Activated T-cell treated with anti-CD3 and anti-CD28 coated beads, Interleukin-2, amount 50 U/mL, for 24 hours (primary cell): ENCODE results near the gene CYCS.
"Not testable (repeated sequence)": the region's sequence is repeated elsewhere in the genome, so short reads cannot be mapped to it uniquely, and the experiment has no call there.

Experiments
- DNase-seq: peaks from one replicate; pipeline ENCODE4 v3.0.0-alpha.2; 2020
- H3K27ac Mint-ChIP-seq: 2 replicates; pipeline ENCODE4 v1.8.0; 2020; ENCODE audit warnings: mild to moderate bottlenecking, mixed read lengths
- H3K27me3 Mint-ChIP-seq: 2 replicates; pipeline ENCODE4 v1.8.0; 2020; ENCODE audit warnings: mixed read lengths
- H3K36me3 Mint-ChIP-seq: 2 replicates; pipeline ENCODE4 v1.8.0; 2020; ENCODE audit warnings: low read depth, mixed read lengths
- H3K4me1 Mint-ChIP-seq: 2 replicates; pipeline ENCODE4 v1.8.0; 2020; ENCODE audit warnings: low read depth, mixed read lengths
- H3K4me3 Mint-ChIP-seq: 2 replicates; pipeline ENCODE4 v1.8.0; 2020; ENCODE audit warnings: mild to moderate bottlenecking, moderate library complexity, mixed read lengths
- H3K9me3 Mint-ChIP-seq: 2 replicates; pipeline ENCODE4 v1.8.0; 2020; ENCODE audit warnings: mixed read lengths

CYCS gene

GRCh38 chr7:25125137-25125946 lies at the start of gene CYCS:
Gene CYCS, minus strand, starts transcription at chr7:25125260. Its CDS starts 1,141 bp downstream, at chr7:25124119.
- Mint-ChIP-seq H3K36me3 (peaks cover 51% of the 10 kb centered on the region), H3K27ac (peak within 1 kb of the TSS; percentile 100), H3K4me3 (peak within 1 kb of the TSS; percentile 99), H3K27me3 (no peaks in the 10 kb centered on the region), H3K4me1 (peaks cover 40% of the 10 kb centered on the region), H3K9me3 (no peaks in the 10 kb centered on the region)
- DNase-seq: peak; percentile 99

GRCh38 chr7:25173184-25173583 lies 48.1 kb upstream of the CYCS start:
- Mint-ChIP-seq H3K4me3 (no peak overlapping the region), H3K4me1 (no peaks in the 10 kb centered on the region), H3K27me3 (no peaks in the 10 kb centered on the region), H3K27ac (no peak overlapping the region), H3K36me3 (peaks cover 20% of the 10 kb centered on the region), H3K9me3 (no peaks in the 10 kb centered on the region)
- no peak for DNase-seq

- DNase-seq: no peak
- Mint-ChIP-seq H3K27me3 (no peaks in the 10 kb centered on the region), H3K36me3 (peaks cover 24% of the 10 kb centered on the region), H3K4me3 (no peak overlapping the region), H3K27ac (no peak overlapping the region), H3K4me1 (no peaks in the 10 kb centered on the region), H3K9me3 (no peaks in the 10 kb centered on the region)
Measured at GRCh38 chr7:25171516-25171915, 46.5 kb upstream of the CYCS start.

- Mint-ChIP-seq H3K9me3 (no peaks in the 10 kb centered on the region), H3K27ac (no peak overlapping the region), H3K36me3 (peaks cover 25% of the 10 kb centered on the region), H3K4me1 (no peaks in the 10 kb centered on the region), H3K27me3 (no peaks in the 10 kb centered on the region), H3K4me3 (no peak overlapping the region)
- no peak for DNase-seq
Measured at GRCh38 chr7:25171071-25171470, 46.0 kb upstream of the CYCS start.

DNA sequence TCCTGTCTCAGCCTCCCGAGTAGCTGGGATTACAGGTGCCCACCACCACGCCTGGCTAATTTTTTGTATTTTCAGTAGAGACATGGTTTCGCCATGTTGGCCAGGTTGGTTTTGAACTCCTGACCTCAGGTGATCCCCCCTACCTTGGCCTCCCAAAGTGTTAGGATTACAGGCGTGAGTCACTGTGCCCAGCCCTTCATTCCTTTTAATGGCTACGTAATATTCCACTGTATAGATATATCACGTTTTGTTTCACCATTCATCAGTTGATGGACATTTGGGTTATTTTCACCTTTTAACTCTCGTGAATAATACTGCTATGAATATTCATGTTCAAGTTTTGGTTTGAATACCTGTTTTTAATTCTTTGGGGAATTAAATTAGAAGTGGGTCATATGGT lies 44.6 kb upstream of the CYCS start:
- DNase-seq: no peak
- H3K9me3 Mint-ChIP-seq: no peaks in the 10 kb centered on the region
- H3K4me1 Mint-ChIP-seq: no peaks in the 10 kb centered on the region
- no peak overlapping the region for H3K4me3 Mint-ChIP-seq
- H3K27ac Mint-ChIP-seq: no peak overlapping the region
- H3K36me3 Mint-ChIP-seq: peaks cover 27% of the 10 kb centered on the region
- H3K27me3 Mint-ChIP-seq: no peaks in the 10 kb centered on the region

DNA sequence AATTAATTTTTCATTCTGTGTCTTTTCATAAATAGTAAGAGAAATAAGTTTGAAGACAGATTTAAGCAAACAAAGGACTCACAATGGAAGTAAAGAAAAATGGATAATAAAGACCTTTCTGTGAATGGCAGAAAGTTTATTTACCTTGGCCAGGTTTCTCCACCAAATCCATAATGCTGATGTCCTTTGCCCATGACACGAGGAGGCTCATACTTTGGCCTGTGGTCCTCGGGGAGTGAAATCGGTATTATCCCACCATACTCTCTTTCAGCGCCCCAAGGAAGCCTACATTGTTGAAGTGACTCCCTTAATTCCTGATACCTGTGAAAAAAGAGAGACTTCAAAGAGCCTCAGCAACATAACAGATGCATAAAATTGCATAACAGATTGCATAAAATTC lies 43.1 kb upstream of the CYCS start:
- Mint-ChIP-seq H3K4me3 (no peak overlapping the region), H3K27ac (no peak overlapping the region), H3K36me3 (peaks cover 27% of the 10 kb centered on the region), H3K9me3 (no peaks in the 10 kb centered on the region), H3K4me1 (no peaks in the 10 kb centered on the region), H3K27me3 (no peaks in the 10 kb centered on the region)
- no peak for DNase-seq

GRCh38 chr7:25167262-25167843 lies 42.3 kb upstream of the CYCS start:
- H3K27me3 Mint-ChIP-seq: no peaks in the 10 kb centered on the region
- peaks cover 24% of the 10 kb centered on the region for H3K36me3 Mint-ChIP-seq
- H3K9me3 Mint-ChIP-seq: no peaks in the 10 kb centered on the region
- no peak overlapping the region for H3K27ac Mint-ChIP-seq
- no peak for DNase-seq
- no peak overlapping the region for H3K4me3 Mint-ChIP-seq
- H3K4me1 Mint-ChIP-seq: no peaks in the 10 kb centered on the region

DNA sequence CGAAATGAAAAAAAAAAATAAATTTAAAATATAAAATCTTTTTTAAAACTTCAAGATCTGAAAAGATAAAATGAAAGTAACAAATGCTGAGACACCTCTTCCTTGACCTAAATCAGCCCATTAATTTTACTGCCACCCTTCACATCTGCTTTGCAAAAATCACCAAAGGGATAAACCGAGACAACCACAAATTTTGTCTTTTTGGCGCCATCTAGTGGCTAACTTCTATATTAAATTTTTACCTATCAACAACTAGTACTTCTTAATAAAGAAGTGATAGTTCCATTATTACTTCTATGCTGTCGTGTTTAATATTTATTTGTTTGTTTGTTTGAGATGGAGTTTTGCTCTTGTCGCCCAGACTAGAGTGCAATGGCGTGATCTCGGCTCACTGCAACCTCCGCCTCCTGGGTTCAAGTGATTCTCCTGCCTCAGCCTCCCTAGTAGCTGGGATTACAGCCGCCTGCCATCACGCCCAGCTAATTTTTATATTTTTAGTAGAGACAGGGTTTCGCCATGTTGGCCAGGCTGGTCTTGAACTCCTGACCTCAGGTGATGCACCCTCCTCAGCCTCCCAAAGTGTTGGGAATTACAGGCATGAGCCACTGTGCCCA lies 35.0 kb upstream of the CYCS start:
- H3K36me3 Mint-ChIP-seq, H3K4me3 Mint-ChIP-seq, H3K27me3 Mint-ChIP-seq, DNase-seq, H3K4me1 Mint-ChIP-seq, H3K27ac Mint-ChIP-seq, H3K9me3 Mint-ChIP-seq: not testable (repeated sequence)

DNA sequence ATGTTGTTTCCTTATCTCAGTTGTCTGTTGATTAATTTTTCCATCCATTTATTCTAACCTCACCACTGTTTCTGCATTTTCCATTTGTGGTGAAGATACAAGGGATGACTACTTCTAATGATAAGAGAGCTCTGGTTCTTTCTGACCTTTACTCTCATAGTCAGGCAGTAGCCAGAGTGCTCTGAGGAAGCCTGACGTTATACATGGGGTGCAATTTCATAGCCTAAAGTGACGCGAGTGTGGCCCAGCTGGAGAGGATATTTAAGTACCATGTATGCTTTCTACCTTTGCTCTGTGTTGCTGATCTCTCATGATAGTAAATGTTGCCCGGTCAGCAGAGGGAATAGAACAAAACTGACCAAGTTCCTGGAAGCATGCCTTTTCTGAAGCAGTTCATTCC lies 33.9 kb upstream of the CYCS start:
- Mint-ChIP-seq H3K27ac (no peak overlapping the region), H3K4me3 (no peak overlapping the region), H3K27me3 (no peaks in the 10 kb centered on the region), H3K4me1 (peaks cover 1% of the 10 kb centered on the region), H3K9me3 (no peaks in the 10 kb centered on the region), H3K36me3 (peaks cover 18% of the 10 kb centered on the region)
- no peak for DNase-seq

GRCh38 chr7:25151773-25152172 lies 26.7 kb upstream of the CYCS start:
- peak overlapping the region; percentile 74 for H3K27ac Mint-ChIP-seq
- peaks cover 53% of the 10 kb centered on the region for H3K36me3 Mint-ChIP-seq
- no peak for DNase-seq

DNA sequence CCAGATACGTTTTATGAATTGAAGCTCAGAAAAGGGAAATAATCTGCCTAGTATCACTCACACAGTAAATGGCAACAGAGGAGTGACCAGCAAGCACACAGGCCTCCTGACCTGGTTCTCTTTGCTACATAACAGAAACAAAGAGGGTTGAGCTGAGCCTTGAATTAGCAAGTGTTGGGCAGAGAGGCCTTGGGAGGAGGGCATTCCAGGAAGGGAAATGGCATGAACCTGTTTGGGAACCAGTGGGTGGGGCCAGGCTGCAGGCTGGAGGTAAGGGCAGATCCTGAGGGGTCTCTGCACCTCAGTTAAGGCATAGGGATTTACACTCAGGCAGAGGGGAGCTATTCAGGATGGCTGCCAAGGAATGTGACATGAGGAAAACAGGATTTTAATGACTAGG lies 24.8 kb upstream of the CYCS start:
- peaks cover 22% of the 10 kb centered on the region for H3K4me1 Mint-ChIP-seq
- peaks cover 45% of the 10 kb centered on the region for H3K36me3 Mint-ChIP-seq
- no peak for DNase-seq
- H3K4me3 Mint-ChIP-seq: no peak overlapping the region
- H3K9me3 Mint-ChIP-seq: no peaks in the 10 kb centered on the region
- peak overlapping the region; percentile 95 for H3K27ac Mint-ChIP-seq
- H3K27me3 Mint-ChIP-seq: no peaks in the 10 kb centered on the region

More at GRCh38 chr7:25151773-25152172, 26.7 kb upstream of the CYCS start:
- Mint-ChIP-seq H3K27me3 (no peaks in the 10 kb centered on the region), H3K9me3 (no peaks in the 10 kb centered on the region), H3K4me1 (peaks cover 22% of the 10 kb centered on the region), H3K4me3 (no peak overlapping the region)

GRCh38 chr7:25148772-25149575 lies 23.9 kb upstream of the CYCS start:
- Mint-ChIP-seq H3K36me3 (peaks cover 36% of the 10 kb centered on the region), H3K4me3 (no peak overlapping the region), H3K9me3 (no peaks in the 10 kb centered on the region), H3K4me1 (peaks cover 22% of the 10 kb centered on the region), H3K27me3 (no peaks in the 10 kb centered on the region), H3K27ac (no peak overlapping the region)
- no peak for DNase-seq

DNA sequence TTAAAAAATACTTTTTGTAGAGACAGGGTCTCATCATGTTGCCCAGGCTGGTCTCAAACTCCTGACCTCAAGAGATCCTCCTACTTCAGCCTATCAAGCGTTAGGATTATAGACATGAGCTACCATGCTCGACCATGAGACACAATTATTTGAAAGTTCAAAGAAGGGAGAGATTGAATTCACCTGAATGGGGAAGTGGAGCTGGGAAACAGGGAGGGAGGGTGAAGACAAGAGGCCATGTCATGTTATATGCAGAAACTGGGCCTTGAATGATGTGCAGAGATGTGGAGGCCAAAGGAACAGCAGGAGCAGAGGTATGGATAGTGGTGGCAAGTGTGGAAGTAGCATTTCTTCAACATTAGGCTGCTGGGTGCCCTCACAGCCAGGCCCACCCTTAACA lies 18.7 kb upstream of the CYCS start:
- H3K4me3 Mint-ChIP-seq: no peak overlapping the region
- no peaks in the 10 kb centered on the region for H3K4me1 Mint-ChIP-seq
- H3K36me3 Mint-ChIP-seq: peaks cover 2% of the 10 kb centered on the region
- no peak for DNase-seq
- no peaks in the 10 kb centered on the region for H3K9me3 Mint-ChIP-seq
- no peaks in the 10 kb centered on the region for H3K27me3 Mint-ChIP-seq
- no peak overlapping the region for H3K27ac Mint-ChIP-seq

DNA sequence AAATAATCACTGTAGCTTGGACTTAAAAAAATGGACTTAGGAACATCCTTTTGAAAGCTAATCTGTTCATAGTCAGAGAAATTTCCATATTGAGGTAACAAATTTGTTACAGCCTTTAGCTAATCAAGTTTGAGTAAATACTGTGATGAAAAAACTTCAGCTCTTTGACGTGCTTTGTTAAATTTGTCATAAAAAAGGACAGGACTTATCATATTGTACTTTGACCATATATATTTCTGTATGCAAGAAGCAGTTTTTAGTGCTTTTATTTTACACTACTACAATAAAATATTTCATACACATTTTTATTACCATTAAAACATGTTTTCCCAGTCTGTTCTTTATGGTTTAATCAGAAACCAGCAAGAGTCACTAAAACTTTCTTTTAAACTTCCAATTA lies 14.5 kb upstream of the CYCS start:
- H3K9me3 Mint-ChIP-seq: no peaks in the 10 kb centered on the region
- no peaks in the 10 kb centered on the region for H3K4me1 Mint-ChIP-seq

More for the DNA sequence above, 14.5 kb upstream of the CYCS start:
- H3K27ac Mint-ChIP-seq: no peak overlapping the region
- no peaks in the 10 kb centered on the region for H3K27me3 Mint-ChIP-seq
- no peak for DNase-seq
- peaks cover 7% of the 10 kb centered on the region for H3K36me3 Mint-ChIP-seq
- no peak overlapping the region for H3K4me3 Mint-ChIP-seq
